ENCODE results near the gene DHX9. TPM values are rescaled to one million over a fixed set of nuclear protein-coding genes. Genes with fewer than 3 reads are reported as not detected.

DHX9 gene
- total RNA-seq, 1 experiment from 2014 or later, result 180 TPM

GRCh38 chr1:182869241-182869666 is 30.1 kb downstream of the DHX9 start:
- Histone ChIP-seq H3K27me3 (ENCODE audit: control insufficient read depth, insufficient read depth, low read length) (no peaks in the 10 kb centered on the region), H3K9me3 (ENCODE audit: control insufficient read depth, insufficient read depth, low read depth, low read length) (no peaks in the 10 kb centered on the region), H3K4me3 (ENCODE audit: low read depth in 2 of 2, low read length in 2 of 2) (no peak overlapping the region), H3K4me1 (ENCODE audit: control insufficient read depth, insufficient read depth, low read length) (no peaks in the 10 kb centered on the region), H3K27ac (ENCODE audit: low read length) (no peak overlapping the region), H3K36me3 (ENCODE audit: control insufficient read depth, insufficient read depth, low read length) (peaks cover 87% of the 10 kb centered on the region)
- peak; percentile 51 for ATAC-seq
- in situ Hi-C loops (cut with HindIII; ENCODE audit: low pct_unique_long_range_greater_than_20kb, low sequenced_read_pairs), result no loop called here
- DNase-seq (ENCODE audit: low read depth, low spot score), result no peak
- ChIA-PET CTCF (no interaction called here), POLR2A (no interaction called here)
- intact Hi-C loops (cut with micrococcal nuclease; ENCODE audit: unreplicated experiment), result no loop called here
- no peak for TF ChIP-seq POLR2AphosphoS5 (IDR thresholded peaks at IDR 0.05; ENCODE audit: low read depth, low read length)
- no peak for TF ChIP-seq TCF7L2 (IDR thresholded peaks at IDR 0.05; ENCODE audit: low read depth, low read length)
- no peak for TF ChIP-seq REST (IDR thresholded peaks at IDR 0.05; ENCODE audit: insufficient read depth in 1 of 2, low read depth in 2 of 2, low read length in 1 of 2)
- TF ChIP-seq CTCF (IDR thresholded peaks at IDR 0.05), result no peak
- TF ChIP-seq SIN3A (IDR thresholded peaks at IDR 0.05; ENCODE audit: borderline replicate concordance, insufficient read depth, low read depth, low read length), result no peak
- BruUV-seq (replicated peaks), result no TSS peak

GRCh38 chr1:182872881-182873280 is 33.7 kb downstream of the DHX9 start:
- no peak for DNase-seq (ENCODE audit: low read depth, low spot score)
- Histone ChIP-seq H3K4me3 (ENCODE audit: low read depth in 2 of 2, low read length in 2 of 2) (no peak overlapping the region), H3K9me3 (ENCODE audit: control insufficient read depth, insufficient read depth, low read depth, low read length) (no peaks in the 10 kb centered on the region), H3K27me3 (ENCODE audit: control insufficient read depth, insufficient read depth, low read length) (no peaks in the 10 kb centered on the region), H3K27ac (ENCODE audit: low read length) (no peak overlapping the region), H3K36me3 (ENCODE audit: control insufficient read depth, insufficient read depth, low read length) (peaks cover 89% of the 10 kb centered on the region), H3K4me1 (ENCODE audit: control insufficient read depth, insufficient read depth, low read length) (no peaks in the 10 kb centered on the region)
- no peak for ATAC-seq
- BruUV-seq (replicated peaks), result no TSS peak
- in situ Hi-C loops (cut with HindIII; ENCODE audit: low pct_unique_long_range_greater_than_20kb, low sequenced_read_pairs), result no loop called here
- intact Hi-C loops (cut with micrococcal nuclease; ENCODE audit: unreplicated experiment), result no loop called here
- POLR2A ChIA-PET, result interaction anchor here (0.7 kb wide), 1 partner anchor 8 kb away, joined by 3 read pairs; no protein-coding TSS in a partner anchor
- no peak for TF ChIP-seq CTCF (IDR thresholded peaks at IDR 0.05)
- TF ChIP-seq REST (IDR thresholded peaks at IDR 0.05; ENCODE audit: insufficient read depth in 1 of 2, low read depth in 2 of 2, low read length in 1 of 2), result no peak
- TF ChIP-seq POLR2AphosphoS5 (IDR thresholded peaks at IDR 0.05; ENCODE audit: low read depth, low read length), result no peak
- TF ChIP-seq TCF7L2 (IDR thresholded peaks at IDR 0.05; ENCODE audit: low read depth, low read length), result no peak
- no peak for TF ChIP-seq SIN3A (IDR thresholded peaks at IDR 0.05; ENCODE audit: borderline replicate concordance, insufficient read depth, low read depth, low read length)
- CTCF ChIA-PET, result no interaction called here

Measured in Panc1 (cell line).